Measurements from ENCODE around the gene C2CD3.
A peak's percentile ranks its signal among the peaks of the same experiment; 100 is the strongest.

Gene C2CD3

GRCh38 chr11:74050465-74050864 is 120.3 kb downstream of the C2CD3 start:
- TF ChIP-seq CTCF (IDR thresholded peaks at IDR 0.05; ENCODE audit: low read depth, low read length, missing control alignments), result no peak
- DNase-seq (ENCODE audit: low read depth), result no peak
- no peak overlapping the region for H3K4me3 ChIP-seq (ENCODE audit: low read depth, low read length)

GRCh38 chr11:74048993-74049392 is 121.8 kb downstream of the C2CD3 start:
- no peak for DNase-seq (ENCODE audit: low read depth)
- no peak for TF ChIP-seq CTCF (IDR thresholded peaks at IDR 0.05; ENCODE audit: low read depth, low read length, missing control alignments)
- no peak overlapping the region for H3K4me3 ChIP-seq (ENCODE audit: low read depth, low read length)

DNA sequence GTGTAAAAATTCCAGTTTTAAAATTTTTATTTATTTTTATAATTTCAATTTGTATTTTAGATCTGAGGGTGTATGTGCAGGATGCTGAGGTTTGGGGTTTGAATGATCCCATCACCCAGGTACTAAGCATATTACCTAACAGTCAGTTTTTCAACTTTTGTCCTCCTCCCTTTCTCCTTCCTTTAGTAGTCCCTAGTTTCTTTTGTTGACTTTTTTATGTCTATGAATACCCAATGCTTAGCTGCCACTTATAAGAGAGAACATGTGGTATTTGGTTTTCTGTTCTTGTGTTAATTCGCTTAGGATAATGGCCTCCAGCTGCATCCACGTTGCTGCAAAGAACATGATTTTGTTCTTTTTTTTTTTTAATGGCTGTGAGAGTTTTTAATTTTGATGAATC is 126.3 kb downstream of the C2CD3 start:
- DNase-seq (ENCODE audit: low read depth), result no peak
- no peak overlapping the region for H3K4me3 ChIP-seq (ENCODE audit: low read depth, low read length)
- TF ChIP-seq CTCF (IDR thresholded peaks at IDR 0.05; ENCODE audit: low read depth, low read length, missing control alignments), result no peak

- no peak for TF ChIP-seq CTCF (IDR thresholded peaks at IDR 0.05; ENCODE audit: low read depth, low read length, missing control alignments)
- H3K4me3 ChIP-seq (ENCODE audit: low read depth, low read length), result no peak overlapping the region
- no peak for DNase-seq (ENCODE audit: low read depth)
Observed at GRCh38 chr11:74043450-74043849, 127.4 kb downstream of the C2CD3 start.

DNA sequence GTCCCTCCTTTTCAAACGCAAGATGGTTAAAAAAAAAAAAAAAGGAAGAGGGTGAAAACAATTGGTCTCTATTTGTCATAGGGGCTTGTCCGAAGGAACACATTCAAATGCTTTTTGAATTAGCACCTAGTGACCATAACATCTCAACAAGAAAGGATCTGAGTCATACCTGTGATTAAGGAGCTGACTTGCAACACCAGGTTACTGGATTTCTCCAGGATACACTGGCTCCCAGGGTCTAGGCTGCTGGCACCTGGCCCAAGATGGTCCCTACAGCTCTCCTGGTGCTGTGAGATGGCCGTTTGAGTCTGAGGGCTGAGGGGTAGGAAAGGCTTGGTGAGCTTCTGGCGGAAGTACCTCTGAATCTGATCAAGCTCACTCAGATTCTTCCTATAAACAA is 133.5 kb downstream of the C2CD3 start:
- no peak overlapping the region for H3K4me3 ChIP-seq (ENCODE audit: low read depth, low read length)
- no peak for DNase-seq (ENCODE audit: low read depth)
- no peak for TF ChIP-seq CTCF (IDR thresholded peaks at IDR 0.05; ENCODE audit: low read depth, low read length, missing control alignments)

- no peak for DNase-seq (ENCODE audit: low read depth)
- no peak overlapping the region for H3K4me3 ChIP-seq (ENCODE audit: low read depth, low read length)
- no peak for TF ChIP-seq CTCF (IDR thresholded peaks at IDR 0.05; ENCODE audit: low read depth, low read length, missing control alignments)
Observed at GRCh38 chr11:74035264-74035663, 135.5 kb downstream of the C2CD3 start.

- no peak for DNase-seq (ENCODE audit: low read depth)
- TF ChIP-seq CTCF (IDR thresholded peaks at IDR 0.05; ENCODE audit: low read depth, low read length, missing control alignments), result peak; percentile 29
- H3K4me3 ChIP-seq (ENCODE audit: low read depth, low read length), result no peak overlapping the region
Observed at GRCh38 chr11:74033046-74033445, 137.8 kb downstream of the C2CD3 start.
